ENCODE measurements around the gene ZNF555. TPM values are rescaled to one million over a fixed set of nuclear protein-coding genes. Genes with fewer than 3 reads are reported as not detected.

ZNF555 gene
- total RNA-seq, 2 donors from 2014 or later: 3.2 to 5.5 TPM

DNA sequence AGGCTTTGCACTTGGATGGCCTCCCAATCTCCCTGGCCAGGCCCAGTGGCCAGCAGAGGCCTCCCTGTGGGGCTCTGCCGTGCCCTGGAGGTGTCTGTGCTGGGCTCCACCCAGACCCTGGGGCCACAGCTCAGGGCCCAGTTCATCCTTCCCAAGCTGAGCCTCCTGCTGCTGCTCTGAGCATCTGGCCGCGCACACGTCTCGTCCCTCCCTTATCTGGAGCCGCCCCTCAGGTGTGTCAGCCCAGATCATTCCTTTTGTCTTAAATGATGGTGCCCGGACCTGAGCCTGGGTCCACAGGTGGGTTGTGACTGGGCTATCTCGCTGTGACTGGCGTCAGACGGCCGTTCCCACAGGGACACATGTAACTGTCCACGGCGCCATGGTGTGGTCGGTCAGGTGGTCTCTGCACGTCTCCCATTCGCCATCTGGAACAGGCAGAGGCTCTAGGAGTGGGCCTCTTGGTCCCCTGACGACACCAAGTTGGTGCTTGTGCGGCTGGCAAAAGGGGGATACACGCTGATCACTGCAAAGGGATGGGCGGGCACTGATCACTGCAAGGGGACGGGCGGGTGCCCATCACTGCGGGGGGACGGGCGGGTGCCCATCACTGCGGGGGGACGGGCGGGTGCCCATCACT is 35.9 kb upstream of the ZNF555 start:
- intact Hi-C loops (cut with DNase I): no loop called here
- no peak overlapping the region for H3K27ac ChIP-seq
- H3K4me1 ChIP-seq: no peaks in the 10 kb centered on the region
- DNase-seq: no peak
- no peaks in the 10 kb centered on the region for H3K9me3 ChIP-seq
- no peak overlapping the region for H3K4me3 ChIP-seq
- TF ChIP-seq, protein P1, sequence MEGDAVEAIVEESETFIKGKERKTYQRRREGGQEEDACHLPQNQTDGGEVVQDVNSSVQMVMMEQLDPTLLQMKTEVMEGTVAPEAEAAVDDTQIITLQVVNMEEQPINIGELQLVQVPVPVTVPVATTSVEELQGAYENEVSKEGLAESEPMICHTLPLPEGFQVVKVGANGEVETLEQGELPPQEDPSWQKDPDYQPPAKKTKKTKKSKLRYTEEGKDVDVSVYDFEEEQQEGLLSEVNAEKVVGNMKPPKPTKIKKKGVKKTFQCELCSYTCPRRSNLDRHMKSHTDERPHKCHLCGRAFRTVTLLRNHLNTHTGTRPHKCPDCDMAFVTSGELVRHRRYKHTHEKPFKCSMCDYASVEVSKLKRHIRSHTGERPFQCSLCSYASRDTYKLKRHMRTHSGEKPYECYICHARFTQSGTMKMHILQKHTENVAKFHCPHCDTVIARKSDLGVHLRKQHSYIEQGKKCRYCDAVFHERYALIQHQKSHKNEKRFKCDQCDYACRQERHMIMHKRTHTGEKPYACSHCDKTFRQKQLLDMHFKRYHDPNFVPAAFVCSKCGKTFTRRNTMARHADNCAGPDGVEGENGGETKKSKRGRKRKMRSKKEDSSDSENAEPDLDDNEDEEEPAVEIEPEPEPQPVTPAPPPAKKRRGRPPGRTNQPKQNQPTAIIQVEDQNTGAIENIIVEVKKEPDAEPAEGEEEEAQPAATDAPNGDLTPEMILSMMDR (IDR thresholded peaks at IDR 0.05): no peak
- no peaks in the 10 kb centered on the region for H3K27me3 ChIP-seq
- no peak overlapping the region for H3K9ac ChIP-seq (ENCODE audit: low read depth in 2 of 2, low read length in 2 of 2)
- no peaks in the 10 kb centered on the region for H3K36me3 ChIP-seq

DNA sequence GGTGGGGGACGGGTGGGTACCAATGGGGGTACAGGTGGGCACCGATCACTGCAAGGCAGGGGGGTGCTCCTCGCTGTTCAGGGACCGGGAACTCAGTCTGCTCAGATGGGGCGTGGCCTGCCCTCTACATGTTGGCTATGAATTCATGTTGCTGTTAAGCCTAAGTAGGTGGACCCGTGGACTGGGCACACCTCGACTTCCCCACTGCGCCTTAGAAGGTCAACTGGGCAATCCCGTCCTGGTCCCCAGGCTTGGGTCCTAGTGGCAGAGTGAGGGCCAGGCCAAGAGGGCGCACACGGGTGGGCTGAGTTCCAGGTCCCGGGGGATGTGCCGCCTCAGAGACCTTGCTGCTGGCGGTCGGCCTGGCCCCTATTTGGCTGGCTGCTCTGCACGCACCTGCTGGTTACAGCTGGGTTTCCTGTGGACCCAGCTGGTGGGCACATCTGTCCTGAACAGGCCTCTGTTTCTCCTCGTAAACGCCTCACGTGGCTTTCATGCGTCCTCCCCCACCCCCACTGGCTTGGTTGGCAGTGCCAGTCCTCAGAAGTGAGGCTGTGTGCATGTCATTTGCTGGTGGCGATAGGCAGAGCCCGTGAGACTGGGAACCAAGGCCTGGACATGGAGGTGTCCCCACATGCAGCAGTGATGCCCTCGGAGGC is 35.2 kb upstream of the ZNF555 start:
- Histone ChIP-seq H3K4me1 (no peaks in the 10 kb centered on the region), H3K36me3 (no peaks in the 10 kb centered on the region), H3K9ac (ENCODE audit: low read depth in 2 of 2, low read length in 2 of 2) (no peak overlapping the region), H3K4me3 (no peak overlapping the region), H3K9me3 (no peaks in the 10 kb centered on the region), H3K27me3 (no peaks in the 10 kb centered on the region), H3K27ac (no peak overlapping the region)
- TF ChIP-seq, protein P1 (IDR thresholded peaks at IDR 0.05): no peak
- intact Hi-C loops (cut with DNase I): no loop called here
- DNase-seq: no peak

DNA sequence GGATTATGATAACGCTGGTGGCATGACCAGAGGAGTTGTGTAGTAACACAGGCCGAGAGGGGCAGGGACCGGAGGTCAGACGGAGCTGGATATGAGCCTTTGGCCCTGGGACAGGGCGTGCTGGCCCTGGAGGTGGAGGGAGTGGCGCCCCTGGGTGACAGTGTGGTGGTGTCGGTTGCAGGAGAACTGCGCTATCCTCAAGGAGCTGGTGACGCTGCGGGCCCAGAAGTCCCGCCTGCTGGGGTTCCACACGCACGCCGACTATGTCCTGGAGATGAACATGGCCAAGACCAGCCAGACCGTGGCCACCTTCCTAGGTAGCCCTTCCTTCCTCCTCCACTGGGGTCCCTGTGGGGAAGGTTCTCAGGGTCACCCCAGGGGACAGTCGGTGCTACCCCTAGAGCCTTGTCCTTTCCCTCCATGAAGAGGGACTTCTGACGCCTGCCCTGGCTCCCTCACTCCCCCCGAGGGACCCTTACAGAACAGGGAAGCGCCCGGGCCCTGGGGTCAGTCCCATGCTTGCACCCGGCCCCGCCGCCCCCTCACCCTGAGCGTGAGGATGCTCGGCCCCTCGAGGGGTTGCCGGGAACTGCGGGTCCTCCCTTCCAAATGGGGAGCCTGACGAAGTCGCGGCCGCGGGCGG is 34.4 kb upstream of the ZNF555 start:
- TF ChIP-seq, protein P1 (IDR thresholded peaks at IDR 0.05): no peak
- no peak for DNase-seq
- no peak overlapping the region for H3K9ac ChIP-seq (ENCODE audit: low read depth in 2 of 2, low read length in 2 of 2)
- intact Hi-C loops (cut with DNase I): no loop called here
- H3K36me3 ChIP-seq: no peaks in the 10 kb centered on the region
- H3K4me3 ChIP-seq: no peak overlapping the region
- H3K27me3 ChIP-seq: no peaks in the 10 kb centered on the region
- no peaks in the 10 kb centered on the region for H3K9me3 ChIP-seq
- no peak overlapping the region for H3K27ac ChIP-seq
- H3K4me1 ChIP-seq: no peaks in the 10 kb centered on the region

- TF ChIP-seq, protein P1 (IDR thresholded peaks at IDR 0.05): no peak
- no peaks in the 10 kb centered on the region for H3K27me3 ChIP-seq
- no peaks in the 10 kb centered on the region for H3K4me1 ChIP-seq
- H3K27ac ChIP-seq: no peak overlapping the region
- no peak overlapping the region for H3K4me3 ChIP-seq
- H3K9ac ChIP-seq (ENCODE audit: low read depth in 2 of 2, low read length in 2 of 2): no peak overlapping the region
- H3K9me3 ChIP-seq: no peaks in the 10 kb centered on the region
- intact Hi-C loops (cut with DNase I): no loop called here
- DNase-seq: no peak
- H3K36me3 ChIP-seq: no peaks in the 10 kb centered on the region
These were observed 33.7 kb upstream of the ZNF555 start for GRCh38 chr19:2807379-2808128.

DNA sequence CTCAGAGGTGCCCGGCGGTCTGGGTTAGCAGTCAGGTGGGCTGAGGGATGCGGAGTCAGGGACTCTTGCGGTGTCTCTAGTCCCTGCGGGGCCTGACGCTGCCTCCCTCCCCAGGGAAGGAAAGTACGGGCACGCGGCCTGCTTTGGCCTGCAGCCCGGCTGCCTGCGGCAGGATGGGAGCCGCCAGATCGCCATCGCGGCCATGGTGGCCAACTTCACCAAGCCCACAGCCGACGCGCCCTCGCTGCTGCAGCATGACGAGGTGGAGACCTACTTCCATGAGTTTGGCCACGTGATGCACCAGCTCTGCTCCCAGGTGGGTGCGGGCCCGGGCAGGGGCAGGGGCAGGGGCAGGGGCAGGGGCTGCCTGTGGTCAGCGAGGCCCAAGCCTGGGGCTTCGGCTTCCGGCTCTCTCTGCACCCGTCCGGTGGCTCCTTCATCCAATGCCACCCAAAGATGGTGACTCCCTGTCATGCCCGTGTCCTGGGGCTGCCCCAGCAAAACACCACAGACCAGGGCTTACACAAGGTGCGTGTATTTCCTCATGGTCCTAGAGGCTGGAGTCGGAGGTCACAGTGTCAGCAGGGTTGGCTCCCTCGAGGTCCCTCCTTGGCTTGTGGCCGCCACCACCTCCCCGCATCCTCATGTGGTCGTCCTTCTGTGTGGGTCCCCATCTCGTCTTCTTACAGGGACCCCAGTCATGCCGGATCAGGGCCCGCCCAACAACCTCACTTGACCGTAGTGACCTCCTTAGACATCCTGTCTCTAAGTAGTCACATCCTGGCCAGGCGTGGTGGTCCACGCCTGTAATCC is 32.9 kb upstream of the ZNF555 start:
- no peaks in the 10 kb centered on the region for H3K36me3 ChIP-seq
- no peak for DNase-seq
- H3K9me3 ChIP-seq: no peaks in the 10 kb centered on the region
- H3K27ac ChIP-seq: no peak overlapping the region
- intact Hi-C loops (cut with DNase I): no loop called here
- no peaks in the 10 kb centered on the region for H3K4me1 ChIP-seq
- no peak overlapping the region for H3K9ac ChIP-seq (ENCODE audit: low read depth in 2 of 2, low read length in 2 of 2)
- H3K27me3 ChIP-seq: no peaks in the 10 kb centered on the region
- TF ChIP-seq, protein P1 (IDR thresholded peaks at IDR 0.05): no peak
- H3K4me3 ChIP-seq: no peak overlapping the region

Data from colonic mucosa (tissue), 4 donors.